AG04449 (cell line): ENCODE measurements around the gene TOPAZ1.
A peak's percentile ranks its signal among the peaks of the same experiment; 100 is the strongest.

Experiments used
- CTCF ChIA-PET: fragments of 350-600 bp; formaldehyde crosslinking; extraction: SDS; loops from one replicate; lab custom pipeline; 2021; ENCODE audit warnings: antibody characterized with exemption; lab: Yijun Ruan, JAX
- POLR2A ChIA-PET: fragments of 400-600, 350-600 bp; formaldehyde crosslinking; extraction: SDS; loops from one replicate; lab custom pipeline; 2020; ENCODE audit warnings: antibody characterized with exemption, inconsistent platforms; lab: Yijun Ruan, JAX
- DNase-seq: peaks from one replicate; pipeline ENCODE4 v3.0.0-alpha.2; 2010; ENCODE audit warnings: low read depth, low spot score
- H3K4me3 ChIP-seq: 2 replicates; pipeline ENCODE4 v1.5.1; 2011; ENCODE audit warnings: low read depth, mild to moderate bottlenecking, control low read depth, low read length
- CTCF ChIP-seq: IDR thresholded peaks from one replicate; pipeline ENCODE4 v1.5.1; 2011; ENCODE audit warnings: mild to moderate bottlenecking, moderate library complexity, low read length, control low read depth, inconsistent platforms; ENCODE audit not compliant: insufficient read depth; ENCODE audit errors: missing control alignments

The TOPAZ1 gene

GRCh38 chr3:44227632-44228031 lies 14.1 kb upstream of the TOPAZ1 start:
- TF ChIP-seq CTCF, result no peak
- ChIA-PET POLR2A (no interaction called here), CTCF (interaction anchor here (3.0 kb wide), 1 partner anchor 7 kb away, joined by 12 read pairs; no protein-coding TSS in a partner anchor)
- H3K4me3 ChIP-seq, result no peak overlapping the region
- DNase-seq, result no peak

- DNase-seq, result no peak
- POLR2A ChIA-PET, result no interaction called here
- TF ChIP-seq CTCF, result no peak
- CTCF ChIA-PET, result no interaction called here
- no peak overlapping the region for H3K4me3 ChIP-seq
Observed at GRCh38 chr3:44228900-44229299, 12.8 kb upstream of the TOPAZ1 start.

- TF ChIP-seq CTCF, result no peak
- ChIA-PET POLR2A (no interaction called here), CTCF (no interaction called here)
Observed at GRCh38 chr3:44232407-44232806, 9.3 kb upstream of the TOPAZ1 start.

GRCh38 chr3:44234648-44235268 lies 6.9 kb upstream of the TOPAZ1 start:
- no peak for TF ChIP-seq CTCF
- ChIA-PET POLR2A (no interaction called here), CTCF (interaction anchor here (0.7 to 2.3 kb wide), 10 partner anchors 9 to 689 kb away, joined by 3 to 12 read pairs (median 5); no protein-coding TSS in a partner anchor)
- no peak for DNase-seq
- H3K4me3 ChIP-seq, result no peak overlapping the region

More at GRCh38 chr3:44232407-44232806, 9.3 kb upstream of the TOPAZ1 start:
- H3K4me3 ChIP-seq, result no peak overlapping the region
- no peak for DNase-seq

- CTCF ChIA-PET, result interaction anchor here (0.9 to 2.5 kb wide), 16 partner anchors 10 to 692 kb away, joined by 3 to 12 read pairs (median 5); no protein-coding TSS in a partner anchor
Observed at GRCh38 chr3:44235604-44236484, 5.8 kb upstream of the TOPAZ1 start.

More at GRCh38 chr3:44235604-44236484, 5.8 kb upstream of the TOPAZ1 start:
- DNase-seq, result peak; percentile 63
- TF ChIP-seq CTCF, result peak; percentile 60
- H3K4me3 ChIP-seq, result no peak overlapping the region
- POLR2A ChIA-PET, result no interaction called here
